Astrocyte (in vitro differentiated cells and primary cell): ENCODE data around the gene ACOT11. TPM values are rescaled to one million over a fixed set of nuclear protein-coding genes. Genes with fewer than 3 reads are reported as not detected.
"Not testable (repeated sequence)": the region's sequence is repeated elsewhere in the genome, so short reads cannot be mapped to it uniquely, and the experiment has no call there.

Experiments
- DNase-seq: peaks from one replicate; pipeline ENCODE4 v3.0.0-alpha.2; 2010; ENCODE audit warnings: low read depth
- FAIRE-seq: peaks from 2 replicates; lab custom pipeline; 2011; peaks lifted over from hg19 to GRCh38; lab: Jason Lieb, UNC
- H2AFZ ChIP-seq: 2 replicates; pipeline ENCODE4 v1.6.0; 2012; ENCODE audit warnings: low read depth, low read length, inconsistent platforms
- H3K27ac ChIP-seq: 2 replicates; pipeline ENCODE4 v1.5.1; 2011; ENCODE audit warnings: low read depth, low read length, inconsistent platforms
- H3K27me3 ChIP-seq: 2 replicates; pipeline ENCODE4 v1.6.0; 2011; ENCODE audit warnings: low read length, inconsistent platforms; ENCODE audit not compliant: insufficient read depth
- H3K36me3 ChIP-seq: 2 replicates; pipeline ENCODE4 v1.5.1; 2011; ENCODE audit warnings: low read length, inconsistent platforms; ENCODE audit not compliant: insufficient read depth
- H3K4me1 ChIP-seq: 2 replicates; pipeline ENCODE4 v1.5.1; 2011; ENCODE audit warnings: low read length, inconsistent platforms; ENCODE audit not compliant: insufficient read depth
- H3K4me2 ChIP-seq: 2 replicates; pipeline ENCODE4 v1.6.0; 2012; ENCODE audit warnings: low read length, inconsistent platforms
- H3K4me3 ChIP-seq: 2 replicates; pipeline ENCODE4 v1.5.1; 2011; ENCODE audit warnings: low read depth, mild to moderate bottlenecking, low read length, inconsistent platforms; ENCODE audit not compliant: insufficient read depth
- H3K79me2 ChIP-seq: 2 replicates; pipeline ENCODE4 v1.6.0; 2012; ENCODE audit warnings: mild to moderate bottlenecking, low read length, inconsistent platforms; ENCODE audit not compliant: insufficient read depth
- H3K9ac ChIP-seq: 2 replicates; pipeline ENCODE4 v1.6.0; 2012; ENCODE audit warnings: mild to moderate bottlenecking, low read length, inconsistent platforms
- H3K9me3 ChIP-seq: 2 replicates; pipeline ENCODE4 v1.5.1; 2012; ENCODE audit warnings: low read depth, mild to moderate bottlenecking, low read length, inconsistent platforms; ENCODE audit not compliant: insufficient read depth
- H4K20me1 ChIP-seq: 2 replicates; pipeline ENCODE4 v1.6.0; 2012; ENCODE audit warnings: low read length, inconsistent platforms; ENCODE audit not compliant: insufficient read depth
- H3K27ac Mint-ChIP-seq: one replicate; pipeline ENCODE4 v1.8.0; 2021; ENCODE audit warnings: mild to moderate bottlenecking, mixed read lengths; ENCODE audit not compliant: unreplicated experiment
- H3K27me3 Mint-ChIP-seq: one replicate; pipeline ENCODE4 v1.8.0; 2021; ENCODE audit warnings: low read depth, mixed read lengths; ENCODE audit not compliant: unreplicated experiment
- H3K36me3 Mint-ChIP-seq: one replicate; pipeline ENCODE4 v1.8.0; 2021; ENCODE audit warnings: low read depth, mixed read lengths; ENCODE audit not compliant: unreplicated experiment
- H3K4me1 Mint-ChIP-seq: one replicate; pipeline ENCODE4 v1.8.0; 2021; ENCODE audit warnings: low read depth, mixed read lengths; ENCODE audit not compliant: unreplicated experiment
- H3K4me3 Mint-ChIP-seq: one replicate; pipeline ENCODE4 v1.8.0; 2021; ENCODE audit warnings: mild to moderate bottlenecking, moderate library complexity, mixed read lengths; ENCODE audit not compliant: unreplicated experiment
- H3K9me3 Mint-ChIP-seq: one replicate; pipeline ENCODE4 v1.8.0; 2021; ENCODE audit warnings: mild to moderate bottlenecking, mixed read lengths; ENCODE audit not compliant: unreplicated experiment
- CTCF ChIP-seq: IDR thresholded peaks from 2 replicates; pipeline ENCODE4 v1.5.1; 2011; ENCODE audit warnings: low read depth, mild to moderate bottlenecking, inconsistent platforms, low read length, moderate library complexity; ENCODE audit not compliant: insufficient read depth
- EZH2 ChIP-seq: IDR thresholded peaks from 2 replicates; pipeline ENCODE4 v1.6.1; 2012; ENCODE audit warnings: mild to moderate bottlenecking, low read length, inconsistent platforms; ENCODE audit not compliant: insufficient read depth
- total RNA-seq: library from RNA; stranded (reverse); gene quantifications from 2 replicates; pipeline ENCODE4 v1.2.1, GENCODE V29; 2021

ACOT11 gene
- total RNA-seq, 1 donor from 2014 or later, result 1.5 TPM

- Histone ChIP-seq H3K9me3 (no peaks in the 10 kb centered on the region), H3K79me2 (no peaks in the 10 kb centered on the region), H2AFZ (no peak overlapping the region), H3K27ac (no peak overlapping the region), H3K9ac (no peak overlapping the region), H3K36me3 (no peaks in the 10 kb centered on the region), H3K27me3 (no peaks in the 10 kb centered on the region), H3K4me1 (no peaks in the 10 kb centered on the region), H4K20me1 (no peaks in the 10 kb centered on the region), H3K4me2 (no peak overlapping the region), H3K4me3 (no peak overlapping the region)
- H3K36me3 Mint-ChIP-seq, result no peaks in the 10 kb centered on the region
- H3K27ac Mint-ChIP-seq, result no peak overlapping the region
- no peaks in the 10 kb centered on the region for H3K4me1 Mint-ChIP-seq
- FAIRE-seq, result no peak
- peaks cover 14% of the 10 kb centered on the region for H3K27me3 Mint-ChIP-seq
- no peak for TF ChIP-seq EZH2
- TF ChIP-seq CTCF, result no peak
- DNase-seq, result no peak
- no peak overlapping the region for H3K4me3 Mint-ChIP-seq
- H3K9me3 Mint-ChIP-seq, result peaks cover 4% of the 10 kb centered on the region
Observed at GRCh38 chr1:54528613-54529012, 19.4 kb upstream of the ACOT11 start.

GRCh38 chr1:54532033-54532432 is 16.0 kb upstream of the ACOT11 start:
- no peak for FAIRE-seq
- no peak overlapping the region for H2AFZ ChIP-seq
- H3K4me2 ChIP-seq, result no peak overlapping the region
- TF ChIP-seq CTCF, result no peak
- no peak for DNase-seq
- no peaks in the 10 kb centered on the region for H3K4me1 ChIP-seq
- Mint-ChIP-seq H3K4me3 (no peak overlapping the region), H3K27ac (no peak overlapping the region), H3K4me1 (no peaks in the 10 kb centered on the region), H3K36me3 (no peaks in the 10 kb centered on the region), H3K9me3 (peaks cover 4% of the 10 kb centered on the region), H3K27me3 (peaks cover 14% of the 10 kb centered on the region)
- H3K27ac ChIP-seq, result no peak overlapping the region
- no peaks in the 10 kb centered on the region for H3K36me3 ChIP-seq
- H3K9ac ChIP-seq, result no peak overlapping the region
- H3K79me2 ChIP-seq, result no peaks in the 10 kb centered on the region
- H3K9me3 ChIP-seq, result no peaks in the 10 kb centered on the region
- H3K4me3 ChIP-seq, result no peak overlapping the region
- no peaks in the 10 kb centered on the region for H3K27me3 ChIP-seq
- no peaks in the 10 kb centered on the region for H4K20me1 ChIP-seq

GRCh38 chr1:54536656-54537055 is 11.4 kb upstream of the ACOT11 start:
- DNase-seq, H3K79me2 ChIP-seq, H3K27ac ChIP-seq, FAIRE-seq, H3K9me3 Mint-ChIP-seq, H3K4me3 ChIP-seq, H3K4me1 Mint-ChIP-seq, H3K4me3 Mint-ChIP-seq, H3K4me1 ChIP-seq, H2AFZ ChIP-seq, H3K27ac Mint-ChIP-seq, H4K20me1 ChIP-seq, H3K27me3 Mint-ChIP-seq, H3K36me3 Mint-ChIP-seq, H3K9ac ChIP-seq, H3K4me2 ChIP-seq, H3K9me3 ChIP-seq, H3K27me3 ChIP-seq, H3K36me3 ChIP-seq: not testable (repeated sequence)
